ENCODE measurements around the gene CLEC9A. TPM values are rescaled to one million over a fixed set of nuclear protein-coding genes. Genes with fewer than 3 reads are reported as not detected.

The CLEC9A gene
- total and polyA plus RNA-seq, 12 donors, result 0.07 to 0.23 (median 0.14) TPM; not detected in 7

GRCh38 chr12:10042167-10042566 is 11.7 kb downstream of the CLEC9A start:
- no peaks in the 10 kb centered on the region for H3K9me3 ChIP-seq (replicated peaks in 1 of 3)
- no peaks in the 10 kb centered on the region for H3K4me1 ChIP-seq (replicated peaks in 1 of 2)
- no peak for DNase-seq
- TF ChIP-seq CTCF (IDR thresholded peaks at IDR 0.05), result no peak
- H3K36me3 ChIP-seq (replicated peaks in 1 of 2), result no peaks in the 10 kb centered on the region
- intact Hi-C loops (cut with DNase I), result no loop called here
- no peak overlapping the region for H3K4me3 ChIP-seq
- H3K27ac ChIP-seq, result no peak overlapping the region
- no peaks in the 10 kb centered on the region for H3K27me3 ChIP-seq

DNA sequence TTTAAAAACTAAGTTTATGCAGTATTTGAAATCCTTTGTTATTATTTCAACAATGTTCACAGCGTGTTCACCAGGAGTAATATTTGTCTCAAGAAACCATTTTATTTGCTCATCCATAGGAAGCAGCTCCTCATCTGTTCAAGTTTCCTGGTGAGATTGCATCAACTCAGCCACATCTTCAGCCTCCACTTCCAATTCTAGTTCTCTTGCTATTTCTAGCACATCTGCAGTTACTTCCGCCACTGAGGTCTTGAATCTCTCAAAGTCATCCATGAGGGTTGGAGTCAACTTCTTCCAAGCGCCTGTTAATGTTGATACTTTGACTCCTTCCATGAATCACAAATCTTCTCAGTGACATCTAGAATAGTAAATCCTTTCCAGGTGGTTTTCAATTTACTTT is 18.0 kb downstream of the CLEC9A start:
- 52 to 69% (median 58%) methylated on average over 3 of the region's 3 CpGs for WGBS, 4 donors
- no peaks in the 10 kb centered on the region for H3K27me3 ChIP-seq
- DNase-seq, result no peak
- no peaks in the 10 kb centered on the region for H3K4me1 ChIP-seq (replicated peaks in 1 of 2)
- intact Hi-C loops (cut with DNase I), result no loop called here
- H3K27ac ChIP-seq, result no peak overlapping the region
- no peak overlapping the region for H3K4me3 ChIP-seq
- no peaks in the 10 kb centered on the region for H3K9me3 ChIP-seq (replicated peaks in 1 of 3)
- H3K36me3 ChIP-seq (replicated peaks in 1 of 2), result no peaks in the 10 kb centered on the region
- TF ChIP-seq POLR2A (IDR thresholded peaks at IDR 0.05) (no peak), CTCF (IDR thresholded peaks at IDR 0.05) (no peak)

- Histone ChIP-seq H3K4me3 (no peak overlapping the region), H3K4me1 (replicated peaks in 1 of 2) (no peaks in the 10 kb centered on the region), H3K9me3 (replicated peaks in 1 of 3) (no peaks in the 10 kb centered on the region), H3K27ac (no peak overlapping the region), H3K36me3 (replicated peaks in 1 of 2) (no peaks in the 10 kb centered on the region), H3K27me3 (no peaks in the 10 kb centered on the region)
- TF ChIP-seq CTCF (IDR thresholded peaks at IDR 0.05) (no peak), POLR2A (IDR thresholded peaks at IDR 0.05) (no peak)
- WGBS, 4 donors, result 56 to 68% (median 65%) methylated on average over 7 of the region's 7 CpGs
- DNase-seq, result no peak
- intact Hi-C loops (cut with DNase I), result no loop called here
Measured at GRCh38 chr12:10052193-10052913, 21.9 kb downstream of the CLEC9A start.

GRCh38 chr12:10058387-10058786 is 27.9 kb downstream of the CLEC9A start:
- no peak for DNase-seq
- Histone ChIP-seq H3K9me3 (replicated peaks in 1 of 3) (no peaks in the 10 kb centered on the region), H3K27me3 (no peaks in the 10 kb centered on the region), H3K27ac (no peak overlapping the region), H3K4me1 (replicated peaks in 1 of 2) (no peaks in the 10 kb centered on the region), H3K4me3 (no peak overlapping the region), H3K36me3 (replicated peaks in 1 of 2) (no peaks in the 10 kb centered on the region)
- WGBS, 4 donors, result 78 to 82% (median 80%) methylated on average over 4 to 5 of the region's 5 CpGs
- intact Hi-C loops (cut with DNase I), result no loop called here
- TF ChIP-seq POLR2A (IDR thresholded peaks at IDR 0.05) (no peak), CTCF (IDR thresholded peaks at IDR 0.05) (no peak)
